Endodermal cell (in vitro differentiated cells): ENCODE results near the gene CDK4. TPM values are rescaled to one million over a fixed set of nuclear protein-coding genes. Genes with fewer than 3 reads are reported as not detected.
A peak's percentile ranks its signal among the peaks of the same experiment; 100 is the strongest.

Experiments used
- DNase-seq: peaks from one replicate; pipeline ENCODE4 v3.0.0-alpha.2; 2017
- H3K27ac ChIP-seq: 2 replicates; pipeline ENCODE4 v1.5.1; 2013; ENCODE audit warnings: mild to moderate bottlenecking, low read depth, low read length, moderate library complexity
- H3K27me3 ChIP-seq: 2 replicates; pipeline ENCODE4 v1.6.1; 2013; ENCODE audit warnings: mild to moderate bottlenecking, low read length, moderate library complexity; ENCODE audit not compliant: insufficient read depth, control insufficient read depth, poor library complexity, severe bottlenecking
- H3K36me3 ChIP-seq: 2 replicates; pipeline ENCODE4 v1.7.0; 2013; ENCODE audit warnings: mild to moderate bottlenecking, low read length, moderate library complexity; ENCODE audit not compliant: control insufficient read depth, insufficient read depth
- H3K4me1 ChIP-seq: one replicate; pipeline ENCODE4 v1.7.0; 2013; ENCODE audit warnings: low read length; ENCODE audit not compliant: control insufficient read depth, insufficient read depth
- H3K4me3 ChIP-seq: 2 replicates; pipeline ENCODE4 v1.5.1; 2013; ENCODE audit warnings: mild to moderate bottlenecking, low read length, moderate library complexity
- H3K9ac ChIP-seq: 2 replicates; pipeline ENCODE4 v1.6.1; 2013; ENCODE audit warnings: mild to moderate bottlenecking, low read length, moderate library complexity; ENCODE audit not compliant: poor library complexity, severe bottlenecking; ENCODE audit errors: extremely low read depth
- H3K9me3 ChIP-seq: 2 replicates; pipeline ENCODE4 v1.6.1; 2013; ENCODE audit warnings: mild to moderate bottlenecking, low read length, moderate library complexity; ENCODE audit not compliant: control insufficient read depth
- H3K27ac Mint-ChIP-seq: 2 replicates; pipeline ENCODE4 v1.8.0; 2020; ENCODE audit warnings: mixed read lengths
- H3K27me3 Mint-ChIP-seq: 2 replicates; pipeline ENCODE4 v1.8.0; 2021; ENCODE audit warnings: mild to moderate bottlenecking, mixed read lengths; ENCODE audit not compliant: insufficient read depth
- H3K36me3 Mint-ChIP-seq: 2 replicates; pipeline ENCODE4 v1.8.0; 2020; ENCODE audit warnings: low read depth, mixed read lengths
- H3K4me1 Mint-ChIP-seq: 2 replicates; pipeline ENCODE4 v1.8.0; 2020; ENCODE audit warnings: mixed read lengths
- H3K4me3 Mint-ChIP-seq: 2 replicates; pipeline ENCODE4 v1.8.0; 2020; ENCODE audit warnings: mild to moderate bottlenecking, moderate library complexity, mixed read lengths
- H3K9me3 Mint-ChIP-seq: 2 replicates; pipeline ENCODE4 v1.8.0; 2020; ENCODE audit warnings: mild to moderate bottlenecking, mixed read lengths
- WGBS, 2 experiments: methylation state at CpG; one replicate each; pipeline versions ENCODE4 v1.1.5 to v1.1.7; 2013; ENCODE audit warnings: missing lambda C conversion rate in 2 of 2, mixed read lengths in 1 of 2; ENCODE audit not compliant: insufficient coverage in 1 of 2, insufficient read length in 1 of 2; 5-methylcytosine and 5-hydroxymethylcytosine counted together
- total RNA-seq, 2 donors: library from RNA; stranded (reverse); fragmentation: NEBNext Ultra II Directional in 1 of 2; extraction: Animal tissue kit (Norgen Biotek cat#: 25700) in 1 of 2; gene quantifications; 2 replicates in 1 of 2; 3 replicates in 1 of 2; pipeline ENCODE4 v1.2.1, GENCODE V29; 2021
- TF ChIP-seq, protein P1 (sequence below): fragments of 200-600 bp; sonication (generic); conservative IDR thresholded peaks from 2 replicates; pipeline ENCODE4 v1.5.0; 2021; ENCODE audit warnings: antibody characterized with exemption, mild to moderate bottlenecking

CDK4 gene
- total RNA-seq, 2 donors from 2014 or later, result 144 to 186 TPM

DNA sequence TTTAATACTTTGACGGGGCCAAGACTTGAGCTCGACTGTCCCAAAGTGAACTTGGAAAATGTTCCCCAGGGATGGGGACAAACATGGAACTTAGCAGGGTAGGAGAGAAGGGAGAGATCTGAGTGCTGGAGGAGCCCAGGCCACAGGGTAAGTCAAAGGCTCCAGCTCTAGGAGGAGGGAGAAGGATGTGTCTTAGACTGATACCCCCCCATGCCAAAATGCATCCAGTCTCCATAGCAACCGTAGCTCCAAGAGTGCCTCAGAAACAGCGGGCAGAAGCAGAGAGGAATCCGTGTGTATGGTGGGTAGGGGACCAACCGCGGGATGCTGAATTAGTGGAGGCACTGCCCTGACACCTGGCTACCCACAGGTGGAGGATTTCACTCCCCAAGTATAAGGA lies 12.7 kb downstream of the CDK4 start:
- Histone ChIP-seq H3K9ac (no peak overlapping the region), H3K27me3 (peaks cover 99% of the 10 kb centered on the region), H3K4me3 (no peak overlapping the region), H3K9me3 (no peaks in the 10 kb centered on the region), H3K4me1 (no peaks in the 10 kb centered on the region), H3K36me3 (no peaks in the 10 kb centered on the region), H3K27ac (no peak overlapping the region)
- H3K27ac Mint-ChIP-seq, result no peak overlapping the region
- 21% methylated on average over 7 of the region's 7 CpGs; no CpG with 5 or more reads in 1 of the 2 experiments for WGBS, 2 experiments
- TF ChIP-seq, protein P1, sequence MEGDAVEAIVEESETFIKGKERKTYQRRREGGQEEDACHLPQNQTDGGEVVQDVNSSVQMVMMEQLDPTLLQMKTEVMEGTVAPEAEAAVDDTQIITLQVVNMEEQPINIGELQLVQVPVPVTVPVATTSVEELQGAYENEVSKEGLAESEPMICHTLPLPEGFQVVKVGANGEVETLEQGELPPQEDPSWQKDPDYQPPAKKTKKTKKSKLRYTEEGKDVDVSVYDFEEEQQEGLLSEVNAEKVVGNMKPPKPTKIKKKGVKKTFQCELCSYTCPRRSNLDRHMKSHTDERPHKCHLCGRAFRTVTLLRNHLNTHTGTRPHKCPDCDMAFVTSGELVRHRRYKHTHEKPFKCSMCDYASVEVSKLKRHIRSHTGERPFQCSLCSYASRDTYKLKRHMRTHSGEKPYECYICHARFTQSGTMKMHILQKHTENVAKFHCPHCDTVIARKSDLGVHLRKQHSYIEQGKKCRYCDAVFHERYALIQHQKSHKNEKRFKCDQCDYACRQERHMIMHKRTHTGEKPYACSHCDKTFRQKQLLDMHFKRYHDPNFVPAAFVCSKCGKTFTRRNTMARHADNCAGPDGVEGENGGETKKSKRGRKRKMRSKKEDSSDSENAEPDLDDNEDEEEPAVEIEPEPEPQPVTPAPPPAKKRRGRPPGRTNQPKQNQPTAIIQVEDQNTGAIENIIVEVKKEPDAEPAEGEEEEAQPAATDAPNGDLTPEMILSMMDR, result no peak
- H3K36me3 Mint-ChIP-seq, result no peaks in the 10 kb centered on the region
- H3K4me1 Mint-ChIP-seq, result peaks cover 8% of the 10 kb centered on the region
- peaks cover 92% of the 10 kb centered on the region for H3K27me3 Mint-ChIP-seq
- no peak for DNase-seq
- no peaks in the 10 kb centered on the region for H3K9me3 Mint-ChIP-seq
- peak overlapping the region; percentile 45 for H3K4me3 Mint-ChIP-seq

DNA sequence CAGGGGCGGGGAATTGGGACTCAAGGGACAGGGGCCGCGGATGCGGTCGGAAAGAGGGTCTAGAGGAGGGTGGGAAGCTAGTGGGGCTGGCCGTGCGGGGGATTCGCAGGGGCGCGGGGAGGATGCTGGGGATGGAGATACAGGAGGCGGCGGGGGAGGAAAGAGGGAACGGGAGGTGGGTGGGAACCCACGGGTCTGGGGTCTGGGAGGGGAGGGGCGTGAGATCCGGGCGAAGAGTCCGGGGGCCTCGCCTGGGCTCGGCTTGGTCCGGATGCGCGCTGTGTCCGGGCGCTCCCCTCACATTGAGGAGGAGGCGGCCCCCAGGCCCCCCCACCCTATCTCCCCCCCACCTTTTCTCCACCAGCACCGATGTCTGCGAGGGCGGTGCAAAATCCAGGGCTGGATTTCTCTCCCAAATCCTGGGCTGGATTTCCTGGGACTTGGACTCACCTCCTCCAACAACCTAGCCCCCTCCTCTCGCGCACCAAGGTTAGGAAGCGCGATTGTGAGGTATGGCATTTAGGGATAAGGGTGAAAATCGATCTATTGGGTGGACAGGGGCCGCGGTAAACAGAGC lies 13.4 kb downstream of the CDK4 start, which contains the start of gene AGAP2:
AGAP2 (minus strand) TSS at position 82 of the 577 bp plus-strand sequence. CDS start 496 bp downstream, outside the sequence.
- WGBS, 2 experiments, result 0% methylated on average over 5 to 28 of the region's 36 CpGs

DNA sequence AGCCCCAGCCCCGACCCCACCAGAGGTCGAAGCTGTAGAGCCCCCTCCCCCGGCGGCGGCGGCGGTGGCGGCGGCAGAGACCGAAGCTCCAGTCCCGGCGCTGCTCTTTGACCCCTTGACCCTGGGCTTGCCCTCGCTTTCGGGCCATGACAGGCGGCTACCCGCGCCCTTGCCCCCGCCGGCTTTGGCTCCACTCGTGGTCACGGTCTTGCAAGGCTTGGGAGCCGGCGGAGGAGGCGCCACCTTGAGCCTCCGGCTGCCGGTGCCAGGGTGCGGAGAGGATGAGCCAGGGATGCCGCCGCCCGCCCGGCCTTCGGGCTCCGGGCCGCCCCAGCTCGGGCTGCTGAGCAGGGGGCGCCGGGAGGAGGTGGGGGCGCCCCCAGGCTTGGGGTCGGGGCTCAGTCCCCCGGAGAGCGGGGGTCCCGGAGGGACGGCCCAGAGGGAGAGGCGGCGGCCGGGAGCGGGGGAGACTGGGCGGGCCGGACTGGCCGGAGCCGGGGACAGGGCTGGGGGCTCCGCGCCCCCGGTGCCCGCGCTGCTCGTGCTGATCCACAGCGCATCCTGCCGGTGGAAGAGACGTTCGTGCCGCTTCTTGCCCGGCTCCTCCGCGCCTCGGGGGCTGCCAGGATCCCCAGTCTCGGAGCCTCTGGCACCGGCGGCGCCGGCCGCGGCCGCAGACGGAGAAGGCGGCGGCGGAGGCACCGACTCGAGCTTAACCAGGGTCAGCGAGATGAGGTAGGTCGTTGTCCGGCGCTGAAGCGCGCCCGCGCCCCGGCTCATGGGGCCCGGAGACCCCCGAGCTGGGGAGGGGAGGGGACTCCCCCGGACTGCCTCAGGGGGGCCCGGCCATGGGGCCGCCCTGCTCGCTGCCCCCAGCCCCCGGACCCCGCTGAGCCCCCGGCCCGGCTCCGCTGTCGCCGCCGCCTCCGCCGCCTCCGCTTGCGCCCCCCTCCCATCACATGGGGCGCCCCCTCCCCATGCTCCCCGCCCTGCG lies 14.3 kb downstream of the CDK4 start:
- Mint-ChIP-seq H3K27me3 (peaks cover 94% of the 10 kb centered on the region), H3K36me3 (no peaks in the 10 kb centered on the region), H3K27ac (no peak overlapping the region), H3K4me1 (peaks cover 8% of the 10 kb centered on the region), H3K9me3 (no peaks in the 10 kb centered on the region), H3K4me3 (peak overlapping the region; percentile 45)
- no peak overlapping the region for H3K9ac ChIP-seq
- H3K36me3 ChIP-seq, result no peaks in the 10 kb centered on the region
- no peak overlapping the region for H3K27ac ChIP-seq
- no peak overlapping the region for H3K4me3 ChIP-seq
- 0 to 1% methylated on average over 16 to 106 of the region's 110 CpGs for WGBS, 2 experiments
- no peaks in the 10 kb centered on the region for H3K4me1 ChIP-seq
- TF ChIP-seq, protein P1, result peak; percentile 57
- H3K27me3 ChIP-seq, result peaks cover 100% of the 10 kb centered on the region
- peak; percentile 85 for DNase-seq
- H3K9me3 ChIP-seq, result no peaks in the 10 kb centered on the region

More for the DNA sequence above, 13.4 kb downstream of the CDK4 start, which contains the start of gene AGAP2:
- no peaks in the 10 kb centered on the region for H3K36me3 Mint-ChIP-seq
- no peaks in the 10 kb centered on the region for H3K4me1 ChIP-seq
- H3K27ac Mint-ChIP-seq, result no peak within 1 kb of the TSS
- H3K4me3 Mint-ChIP-seq, result peak within 1 kb of the TSS; percentile 45
- peaks cover 93% of the 10 kb centered on the region for H3K27me3 Mint-ChIP-seq
- peaks cover 8% of the 10 kb centered on the region for H3K4me1 Mint-ChIP-seq
- TF ChIP-seq, protein P1, result no peak
- H3K27me3 ChIP-seq, result peaks cover 100% of the 10 kb centered on the region
- no peaks in the 10 kb centered on the region for H3K9me3 ChIP-seq
- H3K9me3 Mint-ChIP-seq, result no peaks in the 10 kb centered on the region
- no peak within 1 kb of the TSS for H3K4me3 ChIP-seq
- no peaks in the 10 kb centered on the region for H3K36me3 ChIP-seq
- H3K9ac ChIP-seq, result no peak within 1 kb of the TSS
- no peak within 1 kb of the TSS for H3K27ac ChIP-seq
- peak; percentile 89 for DNase-seq
